SK-N-SH treated with all-trans-retinoic acid at 6 μM for 48 hours (cell line): ENCODE data around the gene WWP2.

Experiments
- BACH2 ChIP-seq: fragments of 250-450 bp; sonication (Bioruptor Pico); IDR thresholded peaks from 2 replicates; pipeline ENCODE4 v1.9.0; 2021; ENCODE audit warnings: mild to moderate bottlenecking, borderline replicate concordance
- CSDC2 ChIP-seq: fragments of 250-450 bp; sonication (Bioruptor Pico); IDR thresholded peaks from 2 replicates; pipeline ENCODE4 v1.5.0; 2020; ENCODE audit warnings: mild to moderate bottlenecking, moderate library complexity
- GLIS3 ChIP-seq: fragments of 250-450 bp; sonication (Bioruptor Pico); IDR thresholded peaks from 2 replicates; pipeline ENCODE4 v1.5.0; 2020; ENCODE audit warnings: mild to moderate bottlenecking, moderate library complexity
- ZC3H10 ChIP-seq: fragments of 250-450 bp; sonication (Bioruptor Pico); IDR thresholded peaks from 2 replicates; pipeline ENCODE4 v1.5.1; 2021; ENCODE audit warnings: mild to moderate bottlenecking, moderate library complexity
- ZFP3 ChIP-seq: fragments of 250-450 bp; sonication (Bioruptor Pico); IDR thresholded peaks from 2 replicates; pipeline ENCODE4 v1.5.0; 2020; ENCODE audit warnings: mild to moderate bottlenecking, moderate library complexity
- ZFP30 ChIP-seq: fragments of 450-650 bp; formaldehyde crosslinking; IDR thresholded peaks from 2 replicates; pipeline ENCODE4 v1.5.0; 2022; ENCODE audit warnings: mild to moderate bottlenecking, moderate library complexity
- ZNF565 ChIP-seq: fragments of 450-650 bp; formaldehyde crosslinking; conservative IDR thresholded peaks from 2 replicates; pipeline ENCODE4 v1.5.0; 2020; ENCODE audit warnings: low read depth, mild to moderate bottlenecking, moderate library complexity
- ZNF8 ChIP-seq: fragments of 450-650 bp; formaldehyde crosslinking; IDR thresholded peaks from 2 replicates; pipeline ENCODE4 v1.5.0; 2020; ENCODE audit warnings: mild to moderate bottlenecking, moderate library complexity
- TF ChIP-seq, protein P1 (sequence below): fragments of 250-450 bp; sonication (Bioruptor Pico); IDR thresholded peaks from 2 replicates; pipeline ENCODE4 v1.8.0; 2020; ENCODE audit warnings: mild to moderate bottlenecking, moderate library complexity, borderline replicate concordance
- TF ChIP-seq, protein P2 (sequence below): fragments of 250-450 bp; sonication (Bioruptor Pico); IDR thresholded peaks from 2 replicates; pipeline ENCODE4 v1.8.0; 2021; ENCODE audit warnings: low read depth, mild to moderate bottlenecking, moderate library complexity, borderline replicate concordance

DNA sequence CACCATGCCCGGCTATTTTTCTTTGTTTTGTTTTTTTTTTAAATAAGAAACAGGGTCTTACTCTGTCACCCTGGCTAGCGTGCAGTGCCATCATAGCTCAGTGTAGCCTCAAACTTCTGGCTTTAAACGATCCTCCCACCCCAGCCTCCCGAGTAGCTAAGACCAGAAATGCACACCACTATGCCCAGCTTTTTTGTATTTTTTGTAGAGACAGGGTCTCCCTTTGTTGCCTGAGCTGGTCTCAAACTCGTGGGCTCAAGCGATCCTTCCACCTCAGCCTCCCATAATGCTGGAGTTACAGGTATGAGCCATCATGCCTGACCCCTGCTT, 59.7 kb downstream of the WWP2 start:
- TF ChIP-seq ZC3H10 (CRISPR knock-in tag) (no peak), BACH2 (CRISPR knock-in tag) (no peak), ZNF8 (no peak), ZFP3 (CRISPR knock-in tag) (no peak), ZFP30 (CRISPR knock-in tag) (no peak), GLIS3 (CRISPR knock-in tag) (no peak), CSDC2 (CRISPR knock-in tag) (no peak), ZNF565 (no peak)
- TF ChIP-seq, protein P1, sequence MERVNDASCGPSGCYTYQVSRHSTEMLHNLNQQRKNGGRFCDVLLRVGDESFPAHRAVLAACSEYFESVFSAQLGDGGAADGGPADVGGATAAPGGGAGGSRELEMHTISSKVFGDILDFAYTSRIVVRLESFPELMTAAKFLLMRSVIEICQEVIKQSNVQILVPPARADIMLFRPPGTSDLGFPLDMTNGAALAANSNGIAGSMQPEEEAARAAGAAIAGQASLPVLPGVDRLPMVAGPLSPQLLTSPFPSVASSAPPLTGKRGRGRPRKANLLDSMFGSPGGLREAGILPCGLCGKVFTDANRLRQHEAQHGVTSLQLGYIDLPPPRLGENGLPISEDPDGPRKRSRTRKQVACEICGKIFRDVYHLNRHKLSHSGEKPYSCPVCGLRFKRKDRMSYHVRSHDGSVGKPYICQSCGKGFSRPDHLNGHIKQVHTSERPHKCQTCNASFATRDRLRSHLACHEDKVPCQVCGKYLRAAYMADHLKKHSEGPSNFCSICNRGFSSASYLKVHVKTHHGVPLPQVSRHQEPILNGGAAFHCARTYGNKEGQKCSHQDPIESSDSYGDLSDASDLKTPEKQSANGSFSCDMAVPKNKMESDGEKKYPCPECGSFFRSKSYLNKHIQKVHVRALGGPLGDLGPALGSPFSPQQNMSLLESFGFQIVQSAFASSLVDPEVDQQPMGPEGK (CRISPR knock-in tag): no peak
- TF ChIP-seq, protein P2, sequence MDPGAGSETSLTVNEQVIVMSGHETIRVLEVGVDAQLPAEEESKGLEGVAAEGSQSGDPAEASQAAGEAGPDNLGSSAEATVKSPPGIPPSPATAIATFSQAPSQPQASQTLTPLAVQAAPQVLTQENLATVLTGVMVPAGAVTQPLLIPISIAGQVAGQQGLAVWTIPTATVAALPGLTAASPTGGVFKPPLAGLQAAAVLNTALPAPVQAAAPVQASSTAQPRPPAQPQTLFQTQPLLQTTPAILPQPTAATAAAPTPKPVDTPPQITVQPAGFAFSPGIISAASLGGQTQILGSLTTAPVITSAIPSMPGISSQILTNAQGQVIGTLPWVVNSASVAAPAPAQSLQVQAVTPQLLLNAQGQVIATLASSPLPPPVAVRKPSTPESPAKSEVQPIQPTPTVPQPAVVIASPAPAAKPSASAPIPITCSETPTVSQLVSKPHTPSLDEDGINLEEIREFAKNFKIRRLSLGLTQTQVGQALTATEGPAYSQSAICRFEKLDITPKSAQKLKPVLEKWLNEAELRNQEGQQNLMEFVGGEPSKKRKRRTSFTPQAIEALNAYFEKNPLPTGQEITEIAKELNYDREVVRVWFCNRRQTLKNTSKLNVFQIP (CRISPR knock-in tag): no peak
